ENCODE measurements around the gene PTPRK.

The PTPRK gene

DNA sequence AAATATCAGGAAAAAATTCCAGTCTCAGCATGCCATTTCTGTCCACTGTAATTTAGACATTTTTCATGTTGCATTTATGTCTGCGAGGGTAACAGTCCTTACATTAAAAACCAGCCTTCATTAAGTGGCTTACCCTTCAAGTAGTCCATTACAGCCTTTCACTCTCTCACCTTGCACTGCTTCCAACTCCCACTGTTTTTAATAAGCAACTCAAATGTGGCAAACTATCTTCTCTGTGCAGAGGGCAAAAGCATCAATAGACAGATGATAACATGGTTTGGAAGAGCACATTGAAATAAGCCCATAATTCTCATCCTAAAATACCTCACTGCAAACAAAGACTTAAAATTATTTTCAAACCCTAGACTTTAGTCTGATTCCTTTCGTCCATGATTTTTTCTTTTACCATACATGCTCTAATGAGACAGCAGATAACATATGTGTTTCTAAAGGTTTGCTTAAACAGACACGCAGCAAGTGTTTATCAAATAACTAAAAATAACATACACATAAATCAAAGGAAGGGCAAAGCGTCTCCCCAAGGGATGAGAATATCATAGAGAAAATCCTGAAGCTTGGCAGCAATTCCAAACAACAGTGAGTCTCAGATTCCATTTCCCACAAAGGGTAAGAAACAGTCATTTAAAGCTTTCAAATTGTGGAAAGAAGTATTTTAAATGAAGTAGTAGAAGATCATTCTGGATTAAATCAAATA, 130.4 kb downstream of the PTPRK start:
- DNase-seq (ENCODE audit: low spot score): no peak

DNA sequence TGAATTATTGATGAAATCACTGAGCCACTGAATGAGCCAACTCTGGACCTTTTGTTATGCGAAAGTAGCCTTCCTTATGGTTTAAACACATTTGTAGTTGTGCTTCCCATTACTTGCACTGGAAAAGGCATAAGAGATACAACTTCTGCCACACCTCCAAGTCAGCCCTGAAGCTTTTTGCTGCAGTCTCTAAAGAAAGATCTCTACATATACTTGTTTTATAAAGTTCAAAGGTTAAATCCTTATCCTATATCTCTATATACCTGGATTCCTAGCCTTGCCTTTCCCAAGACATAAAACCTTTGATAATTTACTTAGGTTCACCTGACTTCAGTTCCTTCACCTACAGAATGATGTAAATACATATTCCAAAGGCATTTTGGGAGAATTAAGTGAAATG, 132.0 kb downstream of the PTPRK start:
- DNase-seq (ENCODE audit: low spot score): no peak

GRCh38 chr6:128380891-128381290, 139.5 kb downstream of the PTPRK start:
- DNase-seq (ENCODE audit: low spot score): no peak

GRCh38 chr6:128379577-128379976, 140.8 kb downstream of the PTPRK start:
- no peak for DNase-seq (ENCODE audit: low spot score)

DNA sequence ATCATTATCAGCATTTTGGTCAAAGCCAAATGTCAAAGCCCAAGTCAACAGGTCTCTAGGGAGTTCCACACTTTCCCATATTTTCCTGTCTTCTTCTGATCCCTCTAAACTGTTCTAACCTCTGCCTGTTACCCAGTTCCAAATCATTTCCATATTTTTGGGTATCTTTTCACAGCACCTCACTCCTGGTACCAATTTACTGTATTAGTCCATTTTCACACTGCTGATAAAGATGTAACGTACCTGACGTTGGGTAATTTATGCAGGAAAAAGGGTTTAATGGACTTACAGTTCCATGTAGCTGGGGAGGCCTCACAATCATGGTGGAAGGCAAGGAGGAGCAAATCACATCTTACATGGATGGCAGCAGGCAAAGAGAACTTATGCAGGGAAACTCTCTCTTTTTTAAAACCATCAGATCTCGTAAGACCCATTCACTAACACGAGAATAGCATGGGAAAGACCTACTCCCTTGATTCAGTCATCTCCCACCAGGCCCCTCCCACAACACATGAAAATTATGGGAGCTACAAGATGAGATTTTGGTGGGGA, 143.4 kb downstream of the PTPRK start:
- DNase-seq (ENCODE audit: low spot score): no peak

GRCh38 chr6:128371136-128371535, 149.3 kb downstream of the PTPRK start:
- DNase-seq (ENCODE audit: low spot score): no peak

- DNase-seq (ENCODE audit: low spot score): peak; percentile 52
These were observed 150.3 kb downstream of the PTPRK start for GRCh38 chr6:128370072-128370471.

DNA sequence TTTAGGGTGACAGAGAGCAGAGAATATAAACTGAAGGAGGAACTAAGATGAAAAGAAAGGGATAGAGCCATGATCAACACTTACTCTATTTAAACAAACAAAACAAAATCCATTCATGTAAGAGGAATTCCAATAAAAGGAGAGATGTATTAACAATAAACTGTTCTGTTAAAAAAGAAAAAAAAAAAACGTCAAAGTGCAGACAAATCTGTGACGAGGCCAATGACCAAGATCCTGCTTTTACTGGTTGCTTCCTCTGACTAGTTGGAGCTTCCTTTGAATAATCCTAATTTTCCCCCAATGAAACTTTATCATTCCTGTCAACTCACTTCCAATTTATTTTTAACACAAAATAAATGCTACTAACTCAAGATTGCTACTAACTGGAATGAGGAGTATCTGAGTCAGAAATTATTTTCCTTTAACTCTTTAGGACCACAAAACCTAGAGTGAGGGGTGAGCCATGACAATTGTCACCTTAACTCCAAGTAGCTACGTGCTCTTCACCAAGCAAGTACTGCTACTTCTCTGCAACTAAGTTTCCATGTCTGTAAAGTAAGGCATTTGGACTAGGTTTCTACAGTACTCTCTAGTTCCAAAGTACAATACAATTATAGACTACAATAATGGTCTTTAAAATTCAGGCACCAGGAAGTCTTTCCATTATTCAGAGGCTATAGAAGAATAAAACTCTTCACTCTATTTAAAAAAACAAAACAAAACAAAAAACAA, 152.0 kb downstream of the PTPRK start:
- no peak for DNase-seq (ENCODE audit: low spot score)

GRCh38 chr6:128367437-128367836, 153.0 kb downstream of the PTPRK start:
- DNase-seq (ENCODE audit: low spot score): no peak

DNA sequence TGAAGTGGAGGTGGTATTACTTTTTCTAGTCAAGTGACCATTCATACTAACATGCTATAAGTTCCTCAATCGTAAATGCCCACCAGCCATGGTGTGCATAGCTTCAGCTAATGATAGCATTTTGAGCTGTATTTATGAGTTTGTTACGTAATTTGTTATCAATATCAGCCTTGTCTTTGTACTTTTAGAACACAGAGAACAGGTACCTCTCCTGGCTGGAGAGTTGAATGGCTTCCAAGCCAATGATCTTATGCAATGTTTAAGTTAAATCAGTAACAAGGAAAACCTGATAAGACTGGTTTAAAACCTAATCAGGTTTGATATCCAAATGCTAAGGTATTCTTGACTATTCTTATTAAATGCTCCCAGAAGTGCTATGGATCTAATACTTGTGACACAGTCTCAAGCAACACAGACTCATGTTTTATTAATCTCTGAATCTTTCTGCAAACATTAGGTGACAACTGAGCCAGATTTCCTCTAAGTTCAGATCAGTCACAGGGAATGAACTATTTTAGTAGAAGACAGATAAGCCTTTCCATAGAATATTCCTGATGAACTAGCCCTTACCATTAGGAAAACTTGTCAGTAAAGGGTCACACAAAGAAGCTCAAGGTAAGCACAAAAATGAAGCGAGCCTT, 154.8 kb downstream of the PTPRK start:
- no peak for DNase-seq (ENCODE audit: low spot score)

GRCh38 chr6:128364766-128365519, 155.5 kb downstream of the PTPRK start:
- DNase-seq (ENCODE audit: low spot score): no peak

DNA sequence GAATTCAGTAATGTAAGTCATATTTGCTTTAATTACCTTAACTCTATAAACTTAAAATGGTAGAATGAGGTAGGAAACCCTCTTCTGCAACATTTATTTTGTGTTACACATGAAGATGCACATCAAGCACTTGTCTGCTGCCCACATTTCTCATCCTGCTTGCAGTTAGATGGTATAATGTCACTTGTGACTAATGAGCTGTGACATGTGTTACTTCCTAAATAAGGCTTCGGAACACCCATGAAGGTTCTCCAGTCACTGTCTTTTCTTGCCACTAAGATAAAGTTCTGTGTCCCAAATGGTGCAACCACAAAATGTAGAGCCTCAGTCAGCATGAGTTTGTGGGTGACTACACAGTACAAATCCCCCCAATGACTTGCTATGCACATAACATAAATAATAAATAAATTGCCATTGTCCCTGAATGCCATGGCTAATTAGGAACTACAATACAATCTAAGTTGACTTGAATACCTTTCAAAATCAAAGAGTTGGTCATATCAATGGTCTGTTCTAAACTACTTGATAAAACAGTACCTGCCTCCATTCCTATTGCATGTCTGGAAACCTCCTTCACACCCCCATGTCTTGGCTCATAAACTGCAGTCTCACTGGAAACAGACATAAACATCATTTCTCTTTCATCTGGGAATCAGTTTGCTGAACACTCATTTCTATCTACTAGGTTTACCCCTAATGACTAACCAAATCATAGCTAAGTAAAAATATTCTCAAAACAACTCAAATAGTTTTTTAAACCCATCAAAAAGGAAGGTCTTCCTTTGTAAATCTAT, 157.2 kb downstream of the PTPRK start:
- no peak for DNase-seq (ENCODE audit: low spot score)

- no peak for DNase-seq (ENCODE audit: low spot score)
These were observed 159.0 kb downstream of the PTPRK start for GRCh38 chr6:128361378-128361777.

- peak; percentile 36 for DNase-seq (ENCODE audit: low spot score)
These were observed 162.1 kb downstream of the PTPRK start for GRCh38 chr6:128358244-128358776.

- DNase-seq (ENCODE audit: low spot score): no peak
These were observed 162.8 kb downstream of the PTPRK start for GRCh38 chr6:128357392-128358130.

DNA sequence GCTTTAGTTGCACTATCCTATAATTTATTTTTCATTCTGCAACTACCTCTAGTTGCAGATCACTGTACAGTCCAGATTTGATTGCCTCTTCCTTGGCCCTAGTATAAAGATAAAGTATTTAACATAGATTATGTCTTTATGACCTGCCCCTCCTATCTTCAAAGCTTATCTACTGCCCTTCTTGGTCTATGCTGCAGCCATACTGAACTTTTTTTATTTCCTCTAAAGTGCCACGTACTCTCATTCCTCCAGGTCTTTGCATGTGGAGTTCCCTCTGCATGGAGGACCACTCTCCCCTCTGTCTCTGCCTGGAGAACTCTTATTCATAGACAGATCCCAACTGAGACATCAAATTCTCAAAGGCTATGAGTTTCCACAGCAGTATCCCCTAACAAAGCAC, 168.0 kb downstream of the PTPRK start:
- no peak for DNase-seq (ENCODE audit: low spot score)

DNA sequence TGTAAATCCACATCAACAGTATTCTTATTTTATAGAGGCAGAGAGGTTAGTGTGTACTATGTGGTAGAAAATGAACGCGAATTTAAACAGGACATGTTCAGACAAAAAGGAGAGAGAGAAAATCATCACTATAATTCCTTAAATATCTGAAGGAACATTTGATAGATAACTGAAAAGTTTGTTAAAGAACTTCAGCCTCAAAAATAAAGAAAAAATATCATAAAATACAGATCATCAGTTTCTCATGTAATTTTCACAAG, 169.2 kb downstream of the PTPRK start:
- no peak for DNase-seq (ENCODE audit: low spot score)

DNA sequence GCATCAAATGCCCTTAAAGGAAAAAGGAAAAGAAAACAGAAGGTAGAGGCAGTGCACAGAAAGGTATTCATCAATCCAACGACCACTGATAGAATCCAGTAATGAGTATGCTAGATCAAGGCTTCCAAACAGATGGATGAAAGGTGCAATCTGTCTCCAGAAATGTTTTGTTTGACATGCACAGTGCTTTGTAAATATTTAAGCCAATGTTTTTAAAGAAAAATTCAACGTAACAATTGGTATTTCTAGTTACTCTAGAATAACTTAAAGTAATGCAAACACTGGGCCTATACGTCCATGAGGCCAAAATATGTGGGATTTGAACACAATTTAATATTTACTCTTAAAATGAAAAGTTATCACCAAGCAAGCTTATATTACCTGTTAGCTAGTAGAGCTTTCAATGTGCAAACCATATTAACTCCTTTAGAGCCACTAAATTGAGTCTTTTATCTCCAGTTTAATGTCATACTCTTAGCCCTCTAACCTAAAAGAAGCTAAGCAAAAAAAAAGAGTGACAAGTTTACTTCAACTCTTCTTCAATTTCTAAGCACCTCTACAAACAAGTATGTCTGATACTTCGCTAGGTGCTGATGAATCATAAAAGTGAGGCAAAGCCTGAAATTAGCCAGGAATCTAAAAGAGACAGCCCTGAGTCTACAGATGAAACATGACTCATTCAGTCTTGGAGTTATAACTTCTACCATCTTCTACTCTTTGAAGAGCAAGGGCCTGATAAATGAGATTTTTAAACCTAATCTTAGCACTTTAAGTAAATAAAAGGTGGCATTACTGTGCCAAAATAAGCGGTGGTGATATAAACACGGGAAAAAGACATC, 169.8 kb downstream of the PTPRK start:
- DNase-seq (ENCODE audit: low spot score): peak; percentile 11

GRCh38 chr6:128347123-128347522, 173.3 kb downstream of the PTPRK start:
- DNase-seq (ENCODE audit: low spot score): no peak

DNA sequence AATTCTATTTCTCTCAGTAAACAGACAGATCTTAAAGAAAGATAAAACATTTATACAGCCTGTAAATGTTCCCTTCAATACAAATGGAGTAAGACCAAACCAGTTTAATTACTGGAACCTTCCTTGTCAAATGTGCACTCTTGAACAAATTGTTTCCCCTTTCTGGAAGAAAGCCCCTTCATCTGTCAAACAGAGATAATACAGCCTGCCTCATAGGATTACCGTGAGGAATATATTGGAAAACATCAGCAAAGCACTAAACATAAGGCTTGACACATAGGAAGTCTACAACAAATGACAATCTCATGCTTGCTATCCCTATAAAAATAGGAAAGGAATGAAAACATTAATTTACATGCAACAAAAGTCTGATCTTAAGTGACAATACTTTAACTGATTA, 173.8 kb downstream of the PTPRK start:
- DNase-seq (ENCODE audit: low spot score): no peak

Measured in AG20443 (cell line).